ENCODE results near the gene CNOT8. TPM values are rescaled to one million over a fixed set of nuclear protein-coding genes. Genes with fewer than 3 reads are reported as not detected.

CNOT8 gene
- total and polyA plus RNA-seq, 2 donors (not counting 3 experiments of a cell fraction or from before 2014, with no cell fraction given) = 42.6 to 53.7 TPM

DNA sequence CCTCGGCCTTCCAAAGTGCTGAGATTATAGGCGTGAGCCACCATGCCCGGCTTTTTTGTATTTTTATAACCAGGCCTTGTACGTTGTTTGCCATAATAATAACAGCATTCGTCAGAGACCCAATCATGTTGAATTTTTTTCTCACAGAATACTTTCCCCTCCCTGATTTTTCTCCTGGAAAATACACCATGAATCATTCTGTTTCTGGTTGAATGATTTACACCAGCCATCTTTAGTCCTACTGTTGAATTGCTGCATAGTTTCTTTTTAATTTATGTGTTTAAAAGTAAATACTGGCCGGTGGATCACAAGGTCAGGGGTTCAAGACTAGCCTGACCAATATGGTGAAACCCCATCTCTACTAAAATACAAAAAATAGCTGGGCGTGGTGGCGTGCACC is 3.5 kb downstream of the CNOT8 start:
- CTCF ChIA-PET = no interaction called here
- Histone ChIP-seq H3K9me3 (replicated peaks; ENCODE audit: control insufficient read depth, insufficient read depth, low read length) (no peaks in the 10 kb centered on the region), H3K4me1 (ENCODE audit: control insufficient read depth, extremely low read depth, insufficient read depth, low read length) (peaks cover 24% of the 10 kb centered on the region), H3K4me2 (ENCODE audit: insufficient read depth, low read length) (no peak overlapping the region), H3K27me3 (ENCODE audit: control insufficient read depth in 2 of 2, insufficient read depth in 2 of 2, low read length in 2 of 2) (no peaks in the 10 kb centered on the region), H3K36me3 (ENCODE audit: control insufficient read depth in 2 of 2, extremely low read depth in 1 of 2, insufficient read depth in 2 of 2, low read length in 2 of 2) (peaks cover 9 to 12% of the 10 kb centered on the region in 2 experiments), H3K79me2 (ENCODE audit: control insufficient read depth, insufficient read depth, low read length) (peaks cover 69% of the 10 kb centered on the region), H2AFZ (ENCODE audit: low read depth, low read length) (no peak overlapping the region), H3K27ac (ENCODE audit: insufficient read depth, low read depth, low read length) (no peak overlapping the region), H3K9ac (replicated peaks; ENCODE audit: extremely low read depth, insufficient read depth, low read length) (no peak overlapping the region), H3K4me3 (replicated peaks in 1 of 3; ENCODE audit: insufficient read depth in 1 of 3, low read depth in 1 of 3, low read length in 3 of 3) (no peak overlapping the region), H4K20me1 (replicated peaks; ENCODE audit: control insufficient read depth, extremely low read depth, insufficient read depth, low read length) (peaks cover 3% of the 10 kb centered on the region), H3K9me1 (replicated peaks; ENCODE audit: control insufficient read depth, extremely low read depth, insufficient read depth, low read length) (no peaks in the 10 kb centered on the region)
- FAIRE-seq = no peak
- no TSS peak for BruUV-seq (replicated peaks)
- DNase-seq (ENCODE audit: low read depth, low spot score) = no peak
- TF ChIP-seq, protein P1, sequence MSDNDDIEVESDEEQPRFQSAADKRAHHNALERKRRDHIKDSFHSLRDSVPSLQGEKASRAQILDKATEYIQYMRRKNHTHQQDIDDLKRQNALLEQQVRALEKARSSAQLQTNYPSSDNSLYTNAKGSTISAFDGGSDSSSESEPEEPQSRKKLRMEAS (IDR thresholded peaks at IDR 0.05; ENCODE audit: insufficient read depth, insufficient read length) = no peak
- TF ChIP-seq JUN (IDR thresholded peaks at IDR 0.05; ENCODE audit: borderline replicate concordance, insufficient read depth, insufficient read length, low read depth) = no peak
- no peak for TF ChIP-seq POLR2A (IDR thresholded peaks at IDR 0.05; ENCODE audit: low read depth, low read length)
- TF ChIP-seq FOS (IDR thresholded peaks at IDR 0.05; ENCODE audit: borderline replicate concordance, insufficient read depth, low read length) = no peak
- no peak for TF ChIP-seq EZH2 (IDR thresholded peaks at IDR 0.05; ENCODE audit: borderline replicate concordance, low read depth, low read length, severe bottlenecking)
- TF ChIP-seq, protein P2, sequence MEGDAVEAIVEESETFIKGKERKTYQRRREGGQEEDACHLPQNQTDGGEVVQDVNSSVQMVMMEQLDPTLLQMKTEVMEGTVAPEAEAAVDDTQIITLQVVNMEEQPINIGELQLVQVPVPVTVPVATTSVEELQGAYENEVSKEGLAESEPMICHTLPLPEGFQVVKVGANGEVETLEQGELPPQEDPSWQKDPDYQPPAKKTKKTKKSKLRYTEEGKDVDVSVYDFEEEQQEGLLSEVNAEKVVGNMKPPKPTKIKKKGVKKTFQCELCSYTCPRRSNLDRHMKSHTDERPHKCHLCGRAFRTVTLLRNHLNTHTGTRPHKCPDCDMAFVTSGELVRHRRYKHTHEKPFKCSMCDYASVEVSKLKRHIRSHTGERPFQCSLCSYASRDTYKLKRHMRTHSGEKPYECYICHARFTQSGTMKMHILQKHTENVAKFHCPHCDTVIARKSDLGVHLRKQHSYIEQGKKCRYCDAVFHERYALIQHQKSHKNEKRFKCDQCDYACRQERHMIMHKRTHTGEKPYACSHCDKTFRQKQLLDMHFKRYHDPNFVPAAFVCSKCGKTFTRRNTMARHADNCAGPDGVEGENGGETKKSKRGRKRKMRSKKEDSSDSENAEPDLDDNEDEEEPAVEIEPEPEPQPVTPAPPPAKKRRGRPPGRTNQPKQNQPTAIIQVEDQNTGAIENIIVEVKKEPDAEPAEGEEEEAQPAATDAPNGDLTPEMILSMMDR (IDR thresholded peaks at IDR 0.05; ENCODE audit: extremely low read depth in 1 of 2, insufficient read depth in 1 of 2, low read depth in 1 of 2, low read length in 2 of 2) = no peak
- TF ChIP-seq GATA2 (IDR thresholded peaks at IDR 0.05; ENCODE audit: insufficient read depth, insufficient read length, low read depth, low read length) = no peak
- TF ChIP-seq POLR2AphosphoS5 (IDR thresholded peaks at IDR 0.05; ENCODE audit: insufficient read depth, low read depth, low read length) = no peak
- no peak for TF ChIP-seq MYC (IDR thresholded peaks at IDR 0.05; ENCODE audit: low read depth, low read length)
- dilution Hi-C loops (cut with MboI; ENCODE audit: extremely low pct_ligation_motif_present, low sequenced_read_pairs) = no loop called here
- POLR2A ChIA-PET = no interaction called here
- intact Hi-C loops (cut with micrococcal nuclease) = no loop called here

Measured in endothelial cell of umbilical vein (primary cell).